BE2C (cell line): ENCODE results near the gene NINL.

Experiments used
- DNase-seq: peaks from one replicate; pipeline ENCODE4 v3.0.0-alpha.2; 2020
- H3K27me3 ChIP-seq: fragments of 250-450 bp; sonication (Bioruptor Pico); 2 replicates; pipeline ENCODE4 v1.5.1; 2020; ENCODE audit warnings: mild to moderate bottlenecking
- H3K36me3 ChIP-seq: fragments of 250-450 bp; sonication (Bioruptor Pico); 2 replicates; pipeline ENCODE4 v1.5.1; 2020; ENCODE audit warnings: mild to moderate bottlenecking
- H3K4me1 ChIP-seq: fragments of 250-450 bp; sonication (Bioruptor Pico); 2 replicates; pipeline ENCODE4 v1.5.1; 2020
- H3K4me3 ChIP-seq: 2 replicates; pipeline ENCODE4 v1.5.1; 2011; ENCODE audit warnings: low read depth, low read length
- H3K9me3 ChIP-seq: fragments of 250-450 bp; sonication (Bioruptor Pico); 2 replicates; pipeline ENCODE4 v1.5.1; 2020
- CTCF ChIP-seq: IDR thresholded peaks from 2 replicates; pipeline ENCODE4 v1.5.1; 2012; ENCODE audit warnings: mild to moderate bottlenecking, low read depth, low read length

Gene NINL

DNA sequence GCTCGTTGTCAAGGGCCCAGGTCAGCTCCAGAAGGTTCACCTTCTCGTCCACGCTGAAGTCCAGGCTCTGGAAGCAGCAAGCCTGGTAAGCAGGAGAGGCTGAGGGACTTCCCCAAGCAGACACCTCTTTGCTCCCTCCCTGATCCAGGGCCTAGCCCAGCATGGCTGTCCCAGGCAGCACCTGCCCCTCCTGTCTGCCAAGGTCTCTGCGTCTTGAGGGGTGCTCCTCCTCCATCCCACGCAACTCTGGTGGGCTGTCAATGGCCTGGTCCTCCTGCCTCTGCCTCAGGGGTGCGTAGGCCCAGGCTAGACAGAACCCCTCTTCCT is 87.1 kb downstream of the NINL start:
- no peak for TF ChIP-seq CTCF
- H3K27me3 ChIP-seq = no peaks in the 10 kb centered on the region
- H3K36me3 ChIP-seq = no peaks in the 10 kb centered on the region
- H3K4me1 ChIP-seq = peaks cover 5% of the 10 kb centered on the region
- no peaks in the 10 kb centered on the region for H3K9me3 ChIP-seq
- no peak for DNase-seq
- H3K4me3 ChIP-seq = no peak overlapping the region

DNA sequence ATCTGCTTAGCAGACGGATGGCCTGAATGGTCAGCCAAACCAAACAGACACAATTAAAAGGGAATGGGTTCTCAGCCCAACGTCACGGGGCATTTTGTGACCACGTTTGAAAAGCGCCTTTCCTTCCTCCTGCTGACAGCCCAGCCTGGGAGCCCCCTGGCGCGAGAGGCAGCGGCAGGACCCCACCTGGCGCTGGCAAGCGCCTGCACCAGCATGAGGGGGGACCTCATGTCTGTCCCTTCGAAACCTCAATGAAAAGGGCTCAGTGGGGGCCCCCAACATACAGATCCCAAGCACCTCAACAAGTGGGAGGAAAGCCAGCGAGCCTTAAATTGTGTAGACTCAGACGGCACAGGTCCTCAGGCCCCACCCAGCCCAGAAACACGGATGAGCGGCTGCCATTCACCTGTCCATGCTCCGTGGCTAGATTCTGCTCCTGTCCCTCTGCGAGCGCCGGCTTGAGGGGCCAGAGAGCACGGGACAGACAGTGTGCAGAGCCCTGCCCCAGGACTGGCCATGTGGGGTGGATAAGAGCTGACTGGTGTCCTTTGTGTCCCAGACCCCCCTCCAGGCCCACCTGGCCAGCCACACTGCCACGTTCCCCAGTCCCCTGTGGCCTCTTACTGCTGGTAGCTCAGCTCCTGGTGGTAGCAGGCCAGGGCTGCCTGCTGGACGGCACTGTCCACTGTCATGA is 87.6 kb downstream of the NINL start:
- no peak for TF ChIP-seq CTCF
- Histone ChIP-seq H3K4me3 (no peak overlapping the region), H3K9me3 (no peaks in the 10 kb centered on the region), H3K36me3 (no peaks in the 10 kb centered on the region), H3K27me3 (no peaks in the 10 kb centered on the region), H3K4me1 (peaks cover 5% of the 10 kb centered on the region)
- DNase-seq = no peak

DNA sequence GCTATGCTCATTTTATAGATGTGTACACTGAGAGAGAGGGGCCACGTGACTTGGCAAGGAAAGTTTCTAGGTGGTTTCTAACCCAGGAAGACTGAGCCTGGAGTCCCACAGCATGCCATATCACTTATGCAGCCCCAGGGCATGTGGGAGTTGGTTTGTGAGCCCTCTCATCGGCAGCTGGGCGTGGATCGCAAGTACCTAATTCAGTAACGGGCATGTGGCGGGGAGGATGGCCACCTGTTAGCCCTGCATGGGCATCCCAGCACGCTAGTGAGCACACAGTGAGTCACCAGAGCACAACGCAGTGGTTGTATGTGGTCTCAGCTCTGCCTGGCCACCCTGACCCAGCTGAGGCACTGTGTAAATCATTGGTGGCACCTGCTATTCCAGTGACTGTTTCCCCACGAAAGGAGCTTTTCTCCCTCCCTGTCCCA is 88.3 kb downstream of the NINL start:
- Histone ChIP-seq H3K4me3 (no peak overlapping the region), H3K4me1 (peaks cover 5% of the 10 kb centered on the region), H3K9me3 (no peaks in the 10 kb centered on the region), H3K27me3 (no peaks in the 10 kb centered on the region), H3K36me3 (no peaks in the 10 kb centered on the region)
- no peak for DNase-seq
- no peak for TF ChIP-seq CTCF

- no peak for DNase-seq
- Histone ChIP-seq H3K9me3 (no peaks in the 10 kb centered on the region), H3K4me1 (peaks cover 5% of the 10 kb centered on the region), H3K27me3 (no peaks in the 10 kb centered on the region), H3K4me3 (no peak overlapping the region), H3K36me3 (no peaks in the 10 kb centered on the region)
- TF ChIP-seq CTCF = no peak
Observed at GRCh38 chr20:25496165-25496967, 89.0 kb downstream of the NINL start.

DNA sequence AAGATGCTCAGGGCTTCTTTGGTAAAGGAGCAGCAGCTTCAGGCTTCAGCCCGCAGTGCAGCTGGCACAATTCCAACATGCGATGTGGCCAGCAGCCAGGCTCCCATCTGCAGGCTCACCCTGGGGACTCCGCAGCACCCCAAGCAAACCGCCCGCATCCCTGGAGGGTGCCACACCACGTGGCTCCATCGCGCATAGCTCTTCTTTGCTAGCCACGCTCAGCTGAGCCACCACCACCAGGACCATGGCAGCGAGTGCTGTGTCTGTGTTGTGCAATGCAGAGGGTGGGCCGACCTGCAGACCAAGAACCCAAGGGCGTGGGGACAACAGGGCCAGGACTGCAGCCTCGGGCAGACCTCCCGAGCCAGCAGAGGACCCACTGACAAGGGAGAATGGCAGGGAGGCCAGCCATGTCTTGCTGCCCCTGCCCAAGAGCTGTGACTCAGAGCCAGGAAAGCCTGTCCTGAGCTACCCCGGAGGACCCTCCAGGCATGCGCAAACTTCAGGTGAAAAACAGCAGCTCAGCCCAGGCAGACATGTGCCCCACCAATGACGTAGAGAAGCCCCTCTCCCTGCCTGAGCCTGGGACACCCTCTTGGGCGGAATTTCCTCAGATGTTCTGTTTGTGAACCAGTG is 90.0 kb downstream of the NINL start:
- DNase-seq = peak; percentile 53
- no peaks in the 10 kb centered on the region for H3K27me3 ChIP-seq
- H3K4me3 ChIP-seq = no peak overlapping the region
- H3K4me1 ChIP-seq = peaks cover 5% of the 10 kb centered on the region
- no peaks in the 10 kb centered on the region for H3K36me3 ChIP-seq
- H3K9me3 ChIP-seq = no peaks in the 10 kb centered on the region
- TF ChIP-seq CTCF = no peak
